Occipital lobe (tissue), 2 donors: Measurements from ENCODE around the gene PGGHG. TPM values are rescaled to one million over a fixed set of nuclear protein-coding genes. Genes with fewer than 3 reads are reported as not detected.
"Not testable (repeated sequence)": the region's sequence is repeated elsewhere in the genome, so short reads cannot be mapped to it uniquely, and the experiment has no call there.

ENCODE experiments used
- DNase-seq: peaks from one replicate; lab custom pipeline; 2025; lab: John Stamatoyannopoulos, UW
- total RNA-seq: library from RNA; depleted of rRNA; stranded (reverse); fragments of >200 nt; gene quantifications from one replicate; pipeline ENCODE4 v1.2.3, GENCODE V29; 2014

The PGGHG gene
- total RNA-seq, 1 donor from 2014 or later: 1.4 TPM

GRCh38 chr11:329886-330253, 40.9 kb downstream of the PGGHG start:
- DNase-seq: no peak

- no peak for DNase-seq
These were observed 41.4 kb downstream of the PGGHG start for GRCh38 chr11:330307-330693.

- DNase-seq: no peak
These were observed 41.9 kb downstream of the PGGHG start for GRCh38 chr11:330694-331357.

- DNase-seq: no peak
These were observed 42.6 kb downstream of the PGGHG start for GRCh38 chr11:331358-332060.

GRCh38 chr11:332651-333480, 43.9 kb downstream of the PGGHG start:
- DNase-seq: no peak

- not testable (repeated sequence) for DNase-seq
These were observed 44.8 kb downstream of the PGGHG start for GRCh38 chr11:333616-334263.

- no peak for DNase-seq
These were observed 45.5 kb downstream of the PGGHG start for GRCh38 chr11:334264-334994.

GRCh38 chr11:335779-336658, 47.1 kb downstream of the PGGHG start:
- no peak for DNase-seq

GRCh38 chr11:336659-337198, 47.8 kb downstream of the PGGHG start:
- DNase-seq: no peak

GRCh38 chr11:337711-338110, 48.8 kb downstream of the PGGHG start:
- no peak for DNase-seq

GRCh38 chr11:339963-340362, 51.0 kb downstream of the PGGHG start:
- DNase-seq: no peak

- no peak for DNase-seq
These were observed 51.9 kb downstream of the PGGHG start for GRCh38 chr11:340539-341512.

GRCh38 chr11:342328-342727, 53.4 kb downstream of the PGGHG start:
- DNase-seq: no peak

GRCh38 chr11:344836-345578, 56.1 kb downstream of the PGGHG start:
- DNase-seq: no peak
